ENCODE measurements around the gene NRL. TPM values are rescaled to one million over a fixed set of nuclear protein-coding genes. Genes with fewer than 3 reads are reported as not detected.

Gene NRL
- total RNA-seq, 1 experiment from 2014 or later, result 2.5 TPM

GRCh38 chr14:24065408-24065807, 49.3 kb downstream of the NRL start:
- Histone ChIP-seq H3K4me1 (ENCODE audit: insufficient read depth, low read length) (no peaks in the 10 kb centered on the region), H3K27me3 (ENCODE audit: insufficient read depth, low read length) (no peaks in the 10 kb centered on the region), H3K23me2 (ENCODE audit: insufficient read length, low read depth, low read length, poor library complexity, severe bottlenecking) (no peaks in the 10 kb centered on the region), H2BK120ac (ENCODE audit: low read depth, low read length, poor library complexity, severe bottlenecking) (no peak overlapping the region), H3K27ac (ENCODE audit: insufficient read length, low read depth, low read length) (no peak overlapping the region), H3K23ac (ENCODE audit: insufficient read length, low read depth, low read length) (no peak overlapping the region), H2AK5ac (ENCODE audit: insufficient read length, low read length) (no peak overlapping the region), H4K20me1 (ENCODE audit: control insufficient read depth, insufficient read depth, insufficient read length) (no peaks in the 10 kb centered on the region), H2BK12ac (ENCODE audit: insufficient read length, low read depth, low read length) (no peak overlapping the region), H2BK20ac (ENCODE audit: low read depth, low read length, poor library complexity, severe bottlenecking) (no peak overlapping the region), H2BK15ac (ENCODE audit: low read depth, low read length) (no peak overlapping the region), H3K56ac (ENCODE audit: insufficient read length, low read depth, low read length) (no peak overlapping the region), H3K14ac (ENCODE audit: insufficient read depth, low read length) (no peak overlapping the region), H4K91ac (ENCODE audit: insufficient read length, low read depth, low read length) (no peak overlapping the region), H4K8ac (replicated peaks; ENCODE audit: insufficient read length, low read depth, low read length) (no peak overlapping the region), H3T11ph (ENCODE audit: low read length) (no peak overlapping the region), H2BK5ac (ENCODE audit: insufficient read length, low read length) (no peak overlapping the region), H3K18ac (ENCODE audit: insufficient read length, low read depth, low read length) (no peak overlapping the region), H3K79me2 (ENCODE audit: insufficient read depth, low read length) (no peaks in the 10 kb centered on the region), H3K4ac (ENCODE audit: low read depth, low read length) (no peak overlapping the region), H2AFZ (ENCODE audit: low read length) (no peak overlapping the region), H3K9me3 (ENCODE audit: control insufficient read depth, low read depth, low read length) (no peaks in the 10 kb centered on the region), H3K4me2 (ENCODE audit: insufficient read depth, insufficient read length, low read length) (no peak overlapping the region), H4K5ac (ENCODE audit: insufficient read length, low read depth, low read length) (no peak overlapping the region), H3K9ac (ENCODE audit: extremely low read depth, insufficient read length, low read length) (no peak overlapping the region), H3K79me1 (ENCODE audit: insufficient read depth, low read depth, low read length, poor library complexity, severe bottlenecking) (no peaks in the 10 kb centered on the region)
- Mint-ChIP-seq H3K27me3 (ENCODE audit: low read depth) (no peaks in the 10 kb centered on the region; the same call in none of the 2 replicates), H3K27ac (no peak overlapping the region; a peak in 1 of 7 replicates), H3K36me3 (ENCODE audit: insufficient read depth in 1 of 3, low read depth in 3 of 3) (no peaks in the 10 kb centered on the region; a peak in 1 of 7 replicates), H3K4me1 (0 out of 4 replicates have a peak, but pooled peaks cover 0 to 3% of the 10 kb centered on the region in 2 experiments), H3K4me3 (no peak overlapping the region), H3K9me3 (no peaks in the 10 kb centered on the region)
- no CpG with 5 or more reads among the region's 8 CpGs for WGBS (ENCODE audit: extremely low coverage, insufficient read length, low lambda C conversion rate)
- no peak for TF ChIP-seq CTCF (conservative IDR thresholded peaks at IDR 0.05)
- no peak for DNase-seq

All from H9 (cell line).